Left cardiac atrium (tissue), 4 donors: ENCODE results near the gene COL18A1. TPM values are rescaled to one million over a fixed set of nuclear protein-coding genes. Genes with fewer than 3 reads are reported as not detected.
A peak's percentile ranks its signal among the peaks of the same experiment; 100 is the strongest.

Experiments used
- ATAC-seq, 2 donors: fragments of 200-7000 bp; cut with Tn5 transposase; one replicate each; pipeline ENCODE4 v1.9.1; 2020; ENCODE audit warnings: mild to moderate bottlenecking in 2 of 2, moderate library complexity in 2 of 2
- DNase-seq: peaks from one replicate; pipeline ENCODE4 v3.0.0-alpha.2; 2020
- intact Hi-C, 2 donors: fragments of 100-400 bp; cut with DNase I; formaldehyde crosslinking; loops; one replicate each; pipeline versions ENCODE4 v1.14.1 to v1.15.1; 2022 to 2023
- total RNA-seq, 2 donors: library from RNA; stranded (reverse); fragmentation: NEBNext Ultra II Directional; extraction: Animal tissue kit (Norgen Biotek cat#: 25700); gene quantifications; one replicate each; pipeline ENCODE4 v1.2.1, GENCODE V29; 2021
- donor health status: DM: no; HTN: yes; CAD: no.
- donor health status: DM: no; HTN: yes; CAD: no; lungs with severe emphysema.
- donor health status: DM: yes; HTN: yes; CAD: no.
- donor health status: Dilated cardiomyopathy.

Gene COL18A1
- total RNA-seq, 2 donors from 2014 or later = 53.4 to 104 TPM

DNA sequence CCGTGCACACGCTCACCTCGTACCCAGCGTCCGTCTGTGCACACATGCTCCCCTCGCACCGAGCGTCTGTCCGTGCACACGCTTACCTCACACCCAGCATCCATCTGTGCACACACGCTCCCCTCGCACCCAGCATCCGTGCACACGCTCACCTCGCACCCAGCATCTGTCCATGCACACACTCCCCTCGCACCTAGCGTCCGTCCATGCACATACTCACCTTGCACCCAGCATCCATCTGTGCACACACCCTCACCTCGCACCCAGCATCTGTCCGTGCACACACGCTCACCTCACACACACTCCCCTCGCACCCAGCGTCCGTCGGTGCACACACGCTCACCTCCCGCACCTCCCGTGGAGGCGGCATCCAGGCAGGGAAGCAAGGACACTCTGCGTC is 24.4 kb upstream of the COL18A1 start:
- ATAC-seq (no peak), DNase-seq (peak; percentile 10)
- intact Hi-C loops = no loop called here

DNA sequence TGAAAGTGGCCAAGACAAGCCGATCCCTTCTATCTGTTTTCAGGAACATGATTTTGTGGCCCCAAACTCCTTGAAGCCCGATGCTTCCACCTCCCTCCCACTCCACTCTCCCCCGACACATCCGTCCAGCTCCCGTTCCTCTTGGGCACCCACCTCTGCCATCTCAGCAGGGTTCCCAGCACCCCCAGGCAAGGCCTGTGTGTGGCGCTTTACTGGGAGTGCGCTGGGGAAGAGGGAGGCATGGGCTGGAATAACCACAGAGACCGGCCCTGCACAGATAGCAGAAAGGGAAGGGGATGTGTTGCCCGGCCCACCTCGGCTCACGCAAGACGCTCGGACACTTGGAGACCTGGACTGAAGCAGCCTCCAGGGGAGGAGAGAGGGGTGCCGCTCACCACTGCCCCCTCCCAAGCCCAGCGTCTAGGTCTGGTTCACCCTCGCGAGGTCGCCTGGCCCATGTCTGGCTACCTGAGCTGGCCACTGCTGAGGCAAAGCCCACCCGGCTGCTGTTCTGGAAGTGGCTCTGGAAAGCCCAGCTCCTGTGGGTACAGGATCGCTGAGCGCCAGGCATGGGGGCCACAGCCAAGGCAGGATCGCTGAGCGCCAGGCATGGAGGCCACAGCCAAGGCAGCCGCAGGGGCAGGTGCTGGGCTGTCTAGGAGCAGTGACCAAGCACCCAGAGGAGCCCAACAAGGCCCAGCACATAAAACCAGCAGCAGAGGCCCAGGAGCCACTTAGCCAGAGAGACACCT is 23.8 kb upstream of the COL18A1 start:
- intact Hi-C loops = no loop called here
- ATAC-seq = no peak
- DNase-seq = peak; percentile 12

DNA sequence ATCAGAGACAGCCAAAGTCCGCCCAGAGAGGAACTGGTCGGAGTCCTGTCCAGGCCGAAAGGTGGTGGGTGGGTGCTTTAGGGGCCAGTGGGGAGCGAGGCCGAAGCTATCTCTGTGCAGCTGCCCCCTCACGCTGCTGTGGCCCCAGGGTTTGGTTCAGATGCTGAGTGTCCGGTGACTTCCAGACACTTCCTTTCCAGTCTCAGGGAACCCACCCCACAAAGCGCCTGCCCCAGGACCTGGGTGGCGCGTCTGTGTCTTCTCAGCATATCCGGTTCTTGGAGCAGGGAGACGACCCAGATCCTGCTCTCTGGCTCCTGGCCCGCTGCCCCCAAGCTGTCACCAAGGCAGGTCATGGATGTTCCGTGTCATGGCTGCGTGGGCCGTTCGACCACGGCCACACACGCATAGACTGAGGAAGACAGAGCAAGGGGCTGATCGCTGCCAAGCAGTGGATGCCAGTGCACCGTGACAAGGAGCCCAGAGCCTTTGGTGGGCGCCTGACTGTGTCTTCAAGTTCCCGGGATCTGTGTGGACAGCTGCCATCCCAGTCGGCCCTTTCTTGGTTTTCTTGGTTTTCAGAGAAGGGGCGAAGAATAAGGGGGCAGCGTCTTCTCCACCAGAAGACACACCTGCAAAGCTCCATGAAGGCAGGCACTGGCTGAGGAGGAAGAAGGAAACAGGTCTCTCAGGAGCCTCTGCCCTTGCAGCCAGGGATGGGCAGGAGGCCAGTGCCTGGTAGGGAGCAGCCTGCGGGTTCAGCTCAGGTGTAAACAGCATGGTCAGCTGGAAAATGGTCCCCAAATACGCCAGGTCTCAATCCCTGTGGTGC is 22.9 kb upstream of the COL18A1 start:
- ATAC-seq (no peak), DNase-seq (peak; percentile 20)
- intact Hi-C loops = no loop called here

DNA sequence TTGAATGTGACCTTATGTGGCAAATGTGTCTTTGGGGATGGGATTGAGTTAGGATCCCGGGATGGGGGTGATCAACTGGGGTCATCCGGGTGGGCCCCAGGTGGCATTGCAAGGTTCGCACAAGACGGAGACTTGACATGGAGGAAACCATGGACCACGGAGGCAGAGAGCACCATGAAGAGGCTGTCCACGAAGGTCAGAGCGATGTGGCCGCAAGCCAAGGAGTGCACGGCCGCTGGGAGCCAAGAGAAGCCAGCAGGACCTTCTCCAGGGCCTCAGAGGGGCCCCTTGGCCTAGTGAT is 22.3 kb upstream of the COL18A1 start:
- ATAC-seq (no peak), DNase-seq (peak; percentile 15)
- intact Hi-C loops = no loop called here

DNA sequence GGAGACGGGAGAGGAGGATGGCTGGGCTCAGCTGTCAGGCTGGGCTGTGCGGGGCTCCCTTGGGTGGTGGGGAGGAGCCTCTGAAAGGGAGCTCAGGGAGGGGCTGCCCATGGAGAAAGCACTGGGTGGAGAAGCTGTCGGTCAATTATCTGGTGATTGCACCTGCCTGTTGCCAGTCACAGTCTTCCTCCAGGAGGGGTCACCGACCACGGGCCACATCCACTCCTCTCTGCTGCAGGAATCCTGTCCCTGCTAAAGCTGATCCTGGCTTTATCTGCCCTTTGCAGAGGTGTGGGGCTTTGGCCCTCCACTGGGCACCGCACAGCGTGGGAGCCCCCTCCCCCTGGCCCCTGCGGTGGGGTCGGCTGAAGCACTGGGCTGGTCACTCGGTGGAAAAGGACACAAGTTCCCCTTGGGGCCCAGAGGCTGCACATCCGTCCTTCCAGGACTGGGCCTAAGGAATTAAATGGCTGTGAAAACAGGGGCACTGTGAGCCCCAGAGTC is 21.8 kb upstream of the COL18A1 start:
- DNase-seq = peak; percentile 5
- intact Hi-C loops = no loop called here
- no peak for ATAC-seq

DNA sequence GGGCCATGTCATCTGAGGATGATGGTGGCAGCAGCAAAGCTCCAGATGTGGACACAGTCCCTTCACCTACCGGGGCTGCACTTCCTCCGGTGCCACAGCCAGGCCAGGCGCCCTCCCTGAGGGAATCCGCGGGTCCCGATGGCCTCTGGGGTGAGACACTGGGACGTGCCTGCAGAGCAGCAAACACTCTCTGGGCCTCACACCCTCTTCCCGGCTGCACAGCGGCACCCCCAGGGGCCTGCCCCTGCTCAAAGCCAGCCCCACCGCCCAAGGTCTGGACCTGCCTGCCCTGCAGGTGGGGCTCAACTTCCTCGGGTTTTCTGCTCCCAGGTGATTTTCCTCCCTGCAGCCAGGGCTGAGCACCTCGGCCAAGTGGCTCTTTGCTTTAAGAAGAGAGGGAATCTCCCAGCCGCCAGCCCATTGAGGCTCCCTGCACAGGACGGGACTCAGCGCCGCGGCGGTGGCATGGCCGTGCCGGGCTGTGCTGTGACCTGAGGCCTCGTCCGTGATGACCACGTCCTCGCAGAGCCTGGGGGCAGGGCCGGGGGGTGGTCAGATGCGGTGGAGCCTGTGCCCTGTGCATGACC is 21.3 kb upstream of the COL18A1 start:
- DNase-seq (peak; percentile 11), ATAC-seq (no peak)
- intact Hi-C loops = no loop called here

DNA sequence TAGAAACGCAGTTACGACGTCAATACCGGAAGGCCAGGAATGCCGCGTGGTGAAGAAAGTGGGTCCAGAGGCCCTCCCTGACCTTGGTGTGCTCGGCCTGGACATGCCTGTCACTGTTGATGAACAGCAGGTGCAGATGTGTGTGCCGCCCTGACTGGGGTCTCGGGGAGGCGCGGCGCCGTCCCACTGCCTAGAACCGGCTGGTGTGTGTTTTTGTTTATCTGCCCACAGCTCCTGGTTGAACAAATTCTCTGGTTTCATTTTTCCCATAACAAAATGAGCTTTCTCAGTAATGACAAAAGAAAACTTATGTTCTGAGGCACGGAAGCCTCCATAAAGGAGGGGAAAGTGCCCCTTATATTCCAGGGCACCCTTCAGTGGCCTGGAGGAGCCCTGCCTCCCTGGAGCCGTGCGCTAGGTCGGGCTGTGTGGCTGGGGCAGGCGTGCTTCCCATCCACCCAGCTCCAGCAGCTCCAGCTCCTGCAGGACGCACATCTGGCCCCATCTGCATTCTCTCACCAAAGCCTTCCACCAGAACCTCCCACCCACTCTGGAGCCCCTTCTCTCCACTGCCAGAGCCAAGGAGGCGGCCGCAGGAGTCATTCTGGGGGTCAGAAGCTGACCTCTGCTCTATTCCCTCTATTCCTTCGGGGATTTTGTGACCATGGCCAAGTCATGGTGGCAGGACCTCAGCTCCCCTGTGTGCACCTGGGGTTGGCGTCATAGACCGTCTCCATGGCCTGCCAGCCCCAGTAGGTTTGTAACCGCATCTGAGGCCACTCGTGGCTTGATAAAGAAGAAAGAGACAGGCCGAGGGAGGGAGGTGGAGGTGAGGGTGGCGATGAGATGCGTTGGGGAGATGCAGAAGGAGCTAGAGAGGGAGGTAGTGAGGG is 20.1 kb upstream of the COL18A1 start:
- intact Hi-C loops = no loop called here
- no peak for ATAC-seq
- DNase-seq = peak; percentile 12

DNA sequence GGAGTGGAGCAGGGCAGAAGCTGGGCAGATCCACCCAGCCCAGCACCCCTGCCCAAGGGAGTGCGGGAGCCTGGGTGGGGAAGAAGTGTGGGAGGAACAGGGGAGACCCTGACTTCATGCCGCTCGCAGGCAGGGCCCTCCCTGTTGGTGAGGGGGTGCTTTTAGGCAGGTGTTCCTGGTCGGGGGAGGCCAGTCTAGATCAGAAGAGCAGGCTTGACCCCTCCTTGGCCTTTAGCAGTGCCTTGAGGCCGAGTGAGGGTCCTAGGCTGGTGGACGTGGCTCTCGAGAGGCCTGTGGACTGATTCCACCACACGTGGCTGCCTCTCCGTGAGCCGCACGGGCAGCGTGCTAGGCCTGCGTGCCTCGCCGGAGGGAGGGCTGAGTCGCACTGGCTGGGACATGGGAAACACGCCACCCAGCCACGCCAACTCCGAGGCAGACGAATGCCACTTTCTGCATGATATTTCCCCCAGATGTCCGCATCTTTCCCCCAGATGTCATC is 19.4 kb upstream of the COL18A1 start:
- ATAC-seq = no peak
- DNase-seq = peak; percentile 13
- intact Hi-C loops = no loop called here

DNA sequence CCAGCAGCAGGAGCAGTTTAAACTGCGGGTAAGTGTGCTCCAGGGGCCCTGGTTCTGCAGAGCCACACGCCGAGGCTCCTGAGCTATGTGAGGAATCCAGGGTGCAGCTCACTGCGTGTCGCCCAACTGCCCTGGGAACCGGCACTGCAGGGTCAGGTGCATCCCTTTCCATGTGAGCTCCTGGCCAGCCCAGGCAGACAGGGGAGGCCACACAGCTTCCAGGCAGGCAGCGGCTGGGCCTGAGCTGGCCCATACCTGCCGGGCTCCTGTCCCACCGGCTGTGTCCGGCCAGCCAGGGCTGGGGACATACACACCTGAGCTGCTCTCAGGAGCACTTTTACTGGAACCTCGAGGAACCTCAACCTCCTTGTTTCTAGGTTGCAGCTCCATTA is 18.6 kb upstream of the COL18A1 start:
- ATAC-seq (no peak), DNase-seq (peak; percentile 14)
- intact Hi-C loops = no loop called here

DNA sequence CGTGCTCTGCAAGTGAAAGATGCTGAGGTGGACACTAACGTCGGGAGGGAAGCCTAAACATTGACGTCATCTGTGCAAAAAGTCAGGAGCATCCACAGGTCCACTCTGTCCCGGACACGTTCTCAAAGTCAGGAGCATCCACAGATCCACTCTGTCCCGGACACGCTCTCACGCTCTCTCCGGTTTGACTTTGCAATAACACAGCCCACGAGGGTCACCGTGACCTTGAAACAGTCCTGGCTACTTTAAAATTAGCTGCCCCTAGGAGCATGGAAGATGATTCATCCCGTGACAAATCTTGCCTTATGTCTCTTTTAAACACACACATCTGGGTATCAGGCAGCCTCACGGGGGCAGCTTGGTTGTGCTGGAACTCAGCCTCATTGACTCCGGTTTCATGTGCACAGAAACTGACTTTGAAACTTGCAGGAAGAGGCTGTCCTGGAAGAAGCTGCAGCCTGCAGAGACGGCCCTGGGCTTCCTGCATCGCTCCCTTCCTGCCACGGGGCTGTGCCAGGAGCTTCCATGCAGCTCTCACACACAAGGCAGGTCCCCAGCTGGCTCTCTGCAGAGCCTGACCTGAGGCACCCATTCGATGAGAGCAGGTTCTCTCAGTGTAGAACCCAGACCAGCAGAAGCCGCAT is 18.1 kb upstream of the COL18A1 start:
- intact Hi-C loops = no loop called here
- ATAC-seq (peak; percentile 76 to 77), DNase-seq (peak; percentile 63)

DNA sequence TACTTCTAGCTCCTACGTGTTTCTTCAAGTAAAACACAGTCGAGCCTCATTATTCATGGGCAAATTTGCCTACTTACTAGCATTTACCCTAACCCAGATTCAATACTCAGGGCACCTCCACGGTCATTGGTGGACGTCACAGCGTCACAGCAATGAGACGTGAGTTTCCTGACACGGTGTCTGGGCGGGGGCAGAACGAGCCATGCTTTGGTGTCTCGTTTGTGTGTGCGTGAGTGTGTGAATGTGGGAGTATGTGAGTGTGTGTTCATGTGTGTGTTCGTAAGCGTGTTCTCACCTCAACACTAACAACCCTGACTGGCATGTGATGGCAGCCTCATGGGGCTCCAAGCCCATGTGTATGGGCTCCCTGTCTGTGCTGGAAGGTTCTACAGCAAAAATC is 17.5 kb upstream of the COL18A1 start:
- intact Hi-C loops = no loop called here
- DNase-seq = peak; percentile 13
- no peak for ATAC-seq

DNA sequence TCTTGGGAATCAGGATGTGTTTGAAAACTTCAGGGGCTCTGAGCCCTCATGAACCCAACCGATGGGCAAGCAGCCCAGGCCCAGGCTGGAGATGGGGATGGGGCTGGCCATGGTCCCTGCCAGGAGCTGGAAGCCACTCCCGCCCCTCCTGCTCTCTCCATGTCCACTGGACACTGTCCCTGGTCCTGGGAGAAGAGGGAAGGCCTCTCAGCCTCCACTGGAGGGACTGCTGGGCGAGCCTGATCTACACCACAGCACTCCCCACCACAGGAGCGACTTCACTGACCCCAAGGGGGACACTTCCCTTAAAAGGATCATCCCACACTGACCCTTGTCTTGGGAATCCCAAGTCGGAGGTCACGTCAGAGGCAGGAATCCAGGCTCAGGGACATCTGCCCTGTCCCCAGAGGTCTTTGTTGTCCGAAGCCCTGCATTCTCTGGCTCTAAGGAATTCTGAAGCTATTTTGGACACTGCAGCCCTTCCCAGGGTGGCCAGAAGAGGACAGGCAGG is 16.9 kb upstream of the COL18A1 start:
- peak; percentile 34 to 38 for ATAC-seq
- intact Hi-C loops = loop anchor here in 1 of 2 donors (2.0 kb wide), 1 partner anchor 51 kb away; no protein-coding TSS in a partner anchor

DNA sequence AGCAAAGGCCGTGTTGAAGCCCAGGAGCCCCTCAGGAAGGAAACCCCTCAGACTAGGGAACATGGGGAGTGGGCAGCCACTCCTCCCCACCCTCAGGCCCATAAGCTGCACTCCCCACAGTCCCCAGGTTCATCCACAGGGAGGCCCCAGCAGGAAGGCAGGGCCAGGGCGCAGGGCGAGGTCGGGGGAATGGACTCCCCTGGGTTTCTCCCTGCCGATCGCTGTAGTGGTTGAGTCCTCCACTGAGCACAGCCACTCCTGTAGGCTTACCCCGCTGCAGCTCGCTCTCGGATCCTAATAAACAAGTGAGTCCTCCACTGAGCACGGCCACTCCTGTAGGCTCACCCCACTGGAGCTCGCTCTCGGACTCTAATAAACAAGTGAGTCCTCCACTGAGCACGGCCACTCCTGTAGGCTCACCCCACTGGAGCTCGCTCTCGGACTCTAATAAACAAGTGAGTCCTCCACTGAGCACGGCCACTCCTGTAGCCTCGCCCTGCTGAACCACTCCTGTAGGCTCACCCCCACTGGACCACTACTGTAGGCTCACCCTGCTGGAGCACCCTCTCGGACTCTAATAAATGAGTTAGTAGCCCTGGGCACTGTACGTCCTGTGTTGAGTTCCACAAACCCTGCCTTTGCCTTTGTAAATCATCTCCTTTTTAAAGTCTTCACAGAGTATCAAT is 16.2 kb upstream of the COL18A1 start:
- DNase-seq (peak; percentile 7), ATAC-seq (no peak)
- intact Hi-C loops = loop anchor here in 1 of 2 donors (2.0 kb wide), 1 partner anchor 50 kb away; no protein-coding TSS in a partner anchor

More for the DNA sequence above, 16.9 kb upstream of the COL18A1 start:
- peak; percentile 29 for DNase-seq

DNA sequence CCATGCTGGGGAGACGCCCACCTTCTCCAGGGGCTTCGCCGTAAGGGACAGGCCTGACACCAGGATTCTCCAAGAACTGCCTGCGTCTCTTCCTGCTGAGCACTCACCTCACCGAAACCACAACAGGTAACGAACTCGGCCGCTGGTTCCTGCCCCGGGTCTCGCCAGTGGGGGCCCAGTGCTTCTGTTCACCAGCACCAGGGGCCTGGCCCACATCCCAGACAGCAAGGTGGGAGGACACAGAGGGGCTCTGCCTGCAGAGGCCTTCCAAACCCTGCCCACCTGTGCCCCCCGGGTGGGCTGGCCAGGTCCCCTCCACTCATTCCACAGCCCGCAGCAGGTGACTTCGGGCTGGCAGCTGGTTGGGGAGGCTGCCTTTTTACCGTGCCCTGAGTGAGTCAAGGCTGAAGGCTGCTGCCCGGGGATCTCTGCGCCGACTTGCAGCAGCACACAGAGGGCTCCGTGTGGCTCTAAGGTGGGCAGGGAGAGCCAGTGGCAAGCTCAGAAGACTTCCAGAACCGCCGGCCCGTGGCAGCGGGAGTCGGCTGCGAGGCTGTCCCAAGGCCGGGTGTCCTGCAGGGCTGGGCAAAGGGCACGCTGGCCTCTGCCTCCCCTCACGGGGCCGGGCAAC is 14.7 kb upstream of the COL18A1 start:
- ATAC-seq (no peak), DNase-seq (peak; percentile 11)
- intact Hi-C loops = no loop called here

DNA sequence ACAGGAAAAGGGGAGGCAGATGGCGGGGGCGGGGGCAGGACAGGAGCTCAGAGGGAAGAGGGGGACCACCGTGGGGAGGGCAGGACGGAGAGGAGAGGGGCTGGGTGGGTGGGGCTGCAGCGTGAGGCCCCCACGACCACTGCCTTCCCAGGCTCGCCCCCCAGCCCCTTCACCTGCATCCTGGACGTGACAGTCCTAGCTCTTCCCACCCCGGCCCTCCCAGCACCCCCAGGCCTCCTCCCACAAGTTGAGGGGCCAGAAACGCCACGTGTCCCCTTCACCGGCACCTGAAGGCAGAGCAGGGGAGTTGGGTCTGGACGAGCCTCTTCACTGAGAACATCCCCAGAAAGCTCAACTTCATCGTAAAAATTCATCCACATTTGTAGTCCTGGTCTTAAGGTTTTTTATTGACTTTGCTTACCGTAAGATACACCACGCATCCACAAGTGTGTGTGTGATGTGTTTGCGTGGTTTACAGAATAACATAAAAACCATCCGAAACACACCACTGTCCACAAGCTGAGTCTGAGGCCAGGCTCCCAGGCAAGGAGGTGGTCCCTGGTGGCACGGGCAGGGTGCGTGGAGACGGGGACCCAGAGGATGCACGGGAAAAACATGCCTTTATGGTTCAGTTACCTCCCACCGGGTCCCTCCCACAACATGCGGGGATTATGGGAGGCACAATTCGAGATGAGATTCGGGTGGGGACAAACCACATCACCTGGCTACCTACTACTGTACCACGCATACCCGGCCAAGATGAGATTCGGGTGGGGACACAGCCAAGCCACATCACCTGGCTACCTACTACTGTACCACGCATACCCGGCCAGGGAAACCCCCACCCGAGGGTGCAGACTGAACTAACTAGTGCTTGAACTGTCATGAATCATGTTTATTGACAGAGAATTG is 13.9 kb upstream of the COL18A1 start:
- ATAC-seq = no peak
- intact Hi-C loops = no loop called here
- DNase-seq = peak; percentile 17
